Limb (tissue), 2 donors: ENCODE data around the gene KIF21A.

Source experiments
- DNase-seq, 2 donors: peaks; one replicate each; pipeline ENCODE4 v3.0.0-alpha.2; 2016; ENCODE audit errors: extremely low spot score in 2 of 2

The KIF21A gene

DNA sequence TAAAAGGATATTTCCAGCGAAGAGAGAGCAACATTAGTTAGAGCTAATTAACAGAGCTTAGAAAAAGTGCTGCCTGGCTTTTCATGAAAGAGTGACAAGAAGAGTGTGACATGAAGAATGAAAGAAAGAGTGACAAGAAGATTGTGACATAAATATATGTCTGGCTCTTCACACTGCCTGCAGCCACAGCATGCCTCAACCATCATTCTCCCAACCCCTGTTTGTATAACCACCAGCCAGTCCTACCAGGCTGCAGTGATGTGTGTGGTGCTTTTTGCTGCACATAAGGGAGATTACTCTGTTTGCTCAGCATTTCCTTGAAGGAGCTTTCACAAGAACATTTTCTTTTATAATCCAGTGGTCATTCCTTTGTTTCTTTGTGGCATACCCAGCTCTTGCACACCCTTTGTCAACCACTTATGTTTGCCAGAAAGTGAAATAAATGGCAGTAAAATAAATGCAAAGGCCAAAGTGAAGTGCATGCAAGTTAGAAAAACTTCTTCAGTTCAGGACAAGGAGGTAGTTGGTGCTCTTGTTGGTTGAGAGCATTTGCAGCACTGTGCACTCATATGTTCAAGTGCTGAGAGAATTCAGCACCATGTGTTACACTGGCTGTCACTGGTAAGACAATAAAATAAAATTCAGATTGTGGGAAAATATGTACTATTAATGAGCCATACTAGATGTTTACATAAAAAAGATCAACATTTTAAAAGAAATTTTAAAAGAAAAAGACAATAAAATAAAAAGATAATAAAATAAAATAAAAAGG is 50.6 kb downstream of the KIF21A start:
- DNase-seq = no peak

DNA sequence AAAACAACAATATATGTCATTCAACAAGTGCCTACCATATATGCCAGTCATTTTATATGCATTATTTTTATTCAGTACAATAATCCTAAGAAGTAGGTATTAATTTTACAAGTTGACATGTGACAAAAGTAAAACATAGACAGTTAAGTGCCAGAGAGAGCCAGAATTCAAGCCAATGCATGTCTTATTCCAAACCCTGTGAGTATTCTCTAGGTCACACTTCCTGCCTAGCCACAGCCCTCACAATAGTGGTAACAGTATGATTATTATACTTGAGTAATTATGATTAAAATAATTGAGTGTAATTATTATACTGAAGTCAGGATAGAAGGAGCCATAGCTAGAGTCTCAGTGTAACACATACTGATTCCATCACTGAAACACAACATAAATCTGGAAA is 52.2 kb downstream of the KIF21A start:
- DNase-seq = no peak

DNA sequence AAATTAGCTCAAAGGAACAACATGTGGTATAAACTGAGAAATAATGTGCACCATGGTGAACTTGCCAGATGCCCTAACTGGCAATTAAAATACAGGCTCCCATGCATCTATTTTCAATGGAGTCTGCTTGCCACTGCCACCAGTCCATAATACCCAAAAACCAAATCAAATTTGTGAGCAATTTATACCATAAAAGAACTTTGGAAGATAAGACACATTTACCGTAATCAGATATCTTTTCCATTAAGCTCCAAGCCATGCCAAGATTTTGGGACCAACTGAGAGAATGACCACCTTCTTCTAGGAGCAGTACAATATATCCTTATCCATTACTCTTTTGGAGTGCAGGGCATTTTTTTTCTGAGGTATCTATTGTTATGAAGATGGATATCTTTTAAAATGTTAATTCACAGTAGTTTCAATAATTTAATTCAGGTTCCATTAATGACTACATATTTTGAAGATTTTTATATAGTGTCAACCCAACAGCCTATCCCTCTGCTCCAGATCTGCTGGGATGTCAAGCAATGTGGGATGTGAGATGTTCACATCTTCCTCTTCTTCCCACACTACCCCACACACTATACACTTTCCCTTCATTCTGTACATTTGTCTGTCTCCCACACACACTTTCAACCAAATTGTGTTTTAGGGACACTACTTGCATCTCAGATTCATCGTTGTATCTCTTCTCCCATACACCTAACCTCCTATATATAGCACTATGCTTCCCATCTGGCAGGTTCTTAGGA is 53.3 kb downstream of the KIF21A start:
- DNase-seq = no peak

DNA sequence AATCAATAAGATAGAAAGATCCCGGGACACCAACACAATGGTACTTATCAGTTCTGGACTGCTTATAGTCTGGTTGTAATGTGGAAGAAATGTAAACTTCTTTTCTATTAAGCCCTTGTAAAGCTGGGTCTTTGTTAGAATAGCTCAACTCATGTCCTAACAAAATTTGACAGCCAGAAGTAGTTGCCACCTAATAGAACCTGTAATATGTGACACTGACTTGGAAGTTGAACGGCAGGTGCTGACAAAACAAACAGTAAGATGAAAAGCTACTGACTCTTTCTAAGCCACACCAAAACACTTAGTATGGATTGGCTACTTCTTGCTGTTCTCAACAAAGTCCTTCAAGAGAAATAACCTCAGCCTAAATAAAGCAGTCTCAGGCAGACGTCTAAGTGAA is 56.6 kb downstream of the KIF21A start:
- no peak for DNase-seq

DNA sequence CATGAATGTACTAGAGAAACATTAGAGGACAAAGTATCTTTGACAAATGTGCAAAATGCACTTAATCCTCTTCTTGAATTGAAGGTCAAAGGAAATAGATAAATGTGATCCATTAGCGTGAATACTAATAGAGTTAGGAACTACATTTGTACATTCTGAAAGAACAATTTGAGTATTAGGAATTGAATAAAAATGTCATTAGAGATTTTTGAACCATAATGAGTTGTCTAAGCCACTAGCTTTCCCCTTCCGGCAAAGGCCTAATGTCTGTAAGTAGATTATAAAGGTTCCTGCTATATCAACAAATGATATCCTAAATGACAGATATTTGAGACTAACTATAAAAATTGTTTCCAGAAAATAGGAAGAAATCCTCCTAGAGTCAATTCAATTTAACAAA is 59.8 kb downstream of the KIF21A start:
- DNase-seq = no peak

DNA sequence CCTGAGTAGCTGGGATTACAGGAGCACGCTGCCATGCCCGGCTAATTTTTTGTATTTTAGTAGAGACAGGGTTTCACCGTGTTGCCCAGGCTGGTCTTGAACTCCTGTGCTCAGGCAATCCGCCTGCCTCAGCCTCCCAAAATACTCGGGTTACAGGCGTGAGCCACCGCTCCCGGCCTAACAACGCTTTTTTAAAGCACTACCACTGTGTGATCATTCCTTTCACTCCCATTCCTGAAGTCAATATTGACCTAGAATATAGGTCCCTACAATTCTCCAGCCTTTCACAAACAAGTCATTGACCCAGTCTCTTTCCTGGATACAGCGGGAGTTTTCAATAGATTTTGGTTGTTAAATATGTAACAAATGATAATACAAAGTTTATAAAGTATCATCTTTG is 62.8 kb downstream of the KIF21A start:
- no peak for DNase-seq

DNA sequence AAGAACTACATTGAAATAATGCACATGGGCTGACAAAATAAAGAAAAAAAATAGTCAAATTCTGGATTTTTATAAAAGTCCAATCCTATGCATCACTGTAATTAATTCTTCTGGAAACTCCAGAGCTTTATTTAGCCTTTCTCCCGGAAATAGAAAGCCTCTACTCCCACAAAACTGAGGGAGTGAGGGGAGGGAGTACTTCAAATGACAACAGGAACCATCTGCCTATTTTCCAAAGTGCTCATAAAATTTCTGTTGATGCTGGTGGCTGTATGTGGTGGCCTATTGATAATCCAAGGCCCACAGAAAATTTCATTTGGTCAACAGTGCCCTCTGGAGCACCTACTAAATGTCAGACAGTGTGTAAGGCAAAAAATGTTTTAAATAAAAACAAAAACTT is 64.6 kb downstream of the KIF21A start:
- no peak for DNase-seq

DNA sequence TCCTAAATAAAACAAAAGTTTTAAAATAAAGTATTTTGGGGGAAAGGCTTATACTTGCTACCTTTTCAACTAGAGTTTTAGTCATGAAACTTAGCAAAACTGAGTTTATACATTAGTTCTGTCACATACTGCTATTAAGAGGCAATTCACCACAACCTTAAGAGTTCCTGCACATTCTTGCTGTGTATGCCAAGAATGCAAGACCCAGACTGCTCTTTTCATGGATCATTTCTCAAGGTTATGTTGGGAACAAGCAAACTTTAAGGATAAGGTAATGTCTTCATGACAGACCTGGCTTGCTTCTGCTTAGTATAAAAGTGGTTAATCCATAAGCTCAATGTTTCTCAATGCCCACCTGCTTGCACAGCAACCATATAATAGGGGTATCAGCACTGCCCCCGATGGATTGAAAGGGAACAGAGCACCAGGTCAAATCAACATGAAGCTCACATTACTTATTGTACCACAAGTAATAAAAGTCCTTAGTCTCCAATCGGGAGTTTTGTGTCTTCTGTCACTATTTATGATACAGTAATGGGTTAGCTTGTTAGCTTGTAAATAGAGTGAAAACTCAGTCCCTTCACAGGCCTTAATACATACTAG is 67.6 kb downstream of the KIF21A start:
- DNase-seq = no peak

DNA sequence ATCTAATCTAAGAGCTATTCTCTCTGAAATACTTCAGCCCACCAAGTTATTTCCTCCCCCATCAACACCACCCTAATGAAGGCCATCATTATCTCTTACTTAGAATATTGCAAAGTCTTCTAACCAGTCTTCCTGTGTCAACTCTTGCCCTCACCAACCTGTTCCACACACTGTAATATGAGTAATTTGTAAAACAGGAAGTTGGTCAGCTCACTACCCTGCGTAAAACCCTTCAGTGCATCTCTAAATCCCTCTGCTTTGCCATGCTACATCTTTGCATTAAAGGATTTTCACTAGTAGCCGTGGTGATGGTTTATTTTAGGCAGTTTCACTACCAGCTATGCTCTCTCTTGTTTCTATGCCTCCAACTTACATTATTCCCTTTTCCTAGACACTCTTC is 70.0 kb downstream of the KIF21A start:
- no peak for DNase-seq

DNA sequence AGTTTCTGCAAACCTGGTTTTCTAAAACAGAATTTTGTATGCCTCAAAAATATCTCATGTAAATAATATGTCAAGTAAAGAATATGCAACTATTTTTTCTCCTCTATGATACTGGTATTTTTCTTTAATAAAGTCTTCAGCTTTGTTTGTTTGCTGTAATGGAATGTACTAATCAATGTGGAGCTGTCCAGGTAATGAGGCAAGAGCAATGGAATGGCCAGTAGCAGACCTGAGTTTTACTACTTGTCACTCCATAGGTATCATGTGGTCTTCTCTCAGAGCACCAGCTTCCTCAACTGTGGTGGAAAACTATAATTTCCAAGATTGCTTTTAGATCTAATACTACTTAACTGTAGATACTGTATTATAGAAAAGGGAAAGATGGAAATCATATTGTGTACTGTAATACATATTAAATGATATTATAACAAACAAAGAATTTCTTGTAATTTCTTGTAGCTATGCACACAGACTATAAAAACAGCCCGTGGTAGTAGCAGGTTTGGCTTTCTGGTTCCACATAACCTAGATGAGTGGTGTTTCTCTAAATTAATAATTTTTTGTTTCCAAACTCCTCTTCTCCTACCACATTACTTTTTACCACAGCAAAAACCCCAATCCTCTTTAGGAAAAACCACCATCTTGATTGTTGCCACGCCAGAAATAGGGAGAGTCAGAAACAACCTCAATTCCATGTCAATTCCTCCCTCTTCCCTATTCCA is 70.6 kb downstream of the KIF21A start:
- DNase-seq = no peak

DNA sequence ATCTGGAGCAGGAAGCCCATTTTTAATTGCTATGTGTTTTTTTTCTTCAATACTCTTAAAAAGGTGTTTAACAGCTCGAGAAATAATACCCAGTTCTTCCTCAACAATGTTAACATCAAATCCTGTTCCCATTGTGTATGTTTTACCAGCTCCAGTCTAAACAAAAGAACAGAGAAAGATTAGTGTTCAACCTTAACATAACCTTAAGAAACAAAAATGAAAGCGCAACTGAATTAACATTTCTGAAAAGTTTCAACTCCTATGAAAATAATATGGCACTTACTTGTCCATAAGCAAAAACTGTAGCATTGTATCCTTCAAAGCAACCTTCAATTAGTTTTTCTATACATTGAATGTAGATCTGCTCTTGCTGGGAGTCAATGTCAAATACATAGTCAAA is 73.2 kb downstream of the KIF21A start:
- DNase-seq = no peak

DNA sequence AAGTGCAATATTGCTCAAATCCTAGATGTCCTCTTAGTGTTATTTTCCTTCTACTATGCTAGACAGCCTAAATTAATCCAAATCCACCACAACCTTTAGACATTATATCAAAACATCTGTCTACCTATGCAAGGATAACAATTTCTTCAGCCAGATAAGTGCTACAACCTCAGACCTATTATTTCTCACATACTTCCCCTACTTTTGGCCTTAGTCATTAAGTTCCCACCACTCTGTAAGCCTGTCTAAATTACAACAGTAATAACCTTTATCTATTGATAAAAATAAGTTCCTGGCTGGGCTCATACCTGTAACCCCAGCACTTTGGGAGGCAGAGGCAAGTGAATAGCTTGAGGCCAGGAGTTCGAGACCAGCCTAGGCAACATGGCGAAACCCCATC is 74.0 kb downstream of the KIF21A start:
- DNase-seq = no peak

DNA sequence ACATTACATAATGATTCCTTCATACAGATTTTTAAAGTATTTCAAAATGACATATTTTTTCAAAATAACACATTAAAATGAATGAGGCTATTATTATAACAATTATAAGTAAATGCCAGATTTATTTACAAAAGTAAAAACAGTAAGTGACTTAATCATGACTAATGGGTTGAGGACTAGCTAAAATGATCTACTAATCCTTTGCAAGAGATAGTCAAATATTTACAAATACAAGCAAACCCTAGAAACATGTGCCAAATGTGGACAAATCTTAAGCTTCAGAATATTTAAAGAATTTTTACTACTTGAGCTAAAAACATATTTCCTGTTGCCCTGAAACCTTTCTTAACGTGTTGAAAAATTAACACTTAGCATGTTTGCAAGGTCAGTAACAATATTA is 74.8 kb downstream of the KIF21A start:
- no peak for DNase-seq

DNA sequence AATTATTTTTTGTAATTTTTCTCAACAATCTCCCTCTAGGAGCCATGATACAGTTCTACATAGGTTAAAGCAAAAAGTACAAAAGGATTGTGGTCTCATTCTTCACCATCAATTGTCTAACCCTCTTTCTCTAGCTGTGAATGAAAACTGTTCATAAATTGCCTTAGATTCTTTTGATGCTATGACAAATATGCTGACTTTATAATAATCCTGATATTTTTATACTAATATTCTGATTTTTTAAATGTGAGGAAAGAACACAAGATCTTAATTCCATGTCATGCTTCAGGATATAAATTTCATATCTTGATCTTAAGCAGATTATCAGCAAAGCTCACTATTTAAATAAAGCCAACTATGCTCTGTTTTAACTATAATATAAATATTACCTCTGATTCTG is 75.4 kb downstream of the KIF21A start:
- DNase-seq = no peak

DNA sequence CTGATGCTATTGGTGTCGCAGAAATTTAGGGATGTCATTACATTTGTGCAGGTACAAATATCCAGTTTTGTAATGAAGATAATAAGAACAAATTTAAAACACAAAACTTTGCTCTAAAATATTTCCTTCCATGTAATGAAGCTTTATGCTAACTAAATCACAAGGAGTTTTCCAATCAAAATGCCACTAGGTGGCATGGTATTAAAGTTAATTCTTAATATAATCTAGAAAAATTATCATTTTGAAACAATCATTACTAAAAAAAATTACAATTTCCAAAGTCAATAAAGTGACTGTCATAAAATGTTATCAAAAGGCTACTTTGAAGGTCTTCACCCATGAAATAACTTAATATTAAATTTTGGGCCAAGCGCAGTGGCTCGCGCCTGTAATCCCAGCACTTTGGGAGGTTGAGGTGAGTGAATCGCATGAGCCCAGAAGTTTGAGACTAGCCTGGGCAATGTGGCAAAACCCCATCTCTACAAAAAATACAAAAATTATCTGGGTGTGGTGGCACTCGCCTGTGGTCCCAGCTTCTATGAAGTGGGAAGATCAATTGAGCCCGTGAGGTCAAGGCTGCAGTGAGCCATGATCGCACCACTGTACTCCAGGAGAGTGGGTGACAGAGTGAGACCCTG is 77.4 kb downstream of the KIF21A start:
- DNase-seq = no peak

DNA sequence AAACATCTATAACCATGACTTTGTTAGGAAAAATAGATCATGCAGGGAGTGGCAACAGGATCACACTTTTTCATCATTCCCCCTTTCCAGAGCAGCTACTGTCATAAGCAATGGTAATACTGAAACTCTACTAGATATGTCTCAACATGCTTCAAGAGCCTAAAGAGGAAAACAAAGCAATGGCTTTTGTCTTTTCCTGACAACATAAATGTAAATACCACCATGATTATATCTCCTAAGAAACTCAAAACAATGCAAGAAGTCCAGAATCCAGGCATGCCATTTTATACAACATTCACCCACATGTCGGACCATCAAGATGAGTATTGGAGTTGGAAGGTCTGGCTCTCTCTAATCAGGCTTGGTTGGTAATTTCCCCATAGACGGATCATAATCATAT is 78.7 kb downstream of the KIF21A start:
- no peak for DNase-seq

DNA sequence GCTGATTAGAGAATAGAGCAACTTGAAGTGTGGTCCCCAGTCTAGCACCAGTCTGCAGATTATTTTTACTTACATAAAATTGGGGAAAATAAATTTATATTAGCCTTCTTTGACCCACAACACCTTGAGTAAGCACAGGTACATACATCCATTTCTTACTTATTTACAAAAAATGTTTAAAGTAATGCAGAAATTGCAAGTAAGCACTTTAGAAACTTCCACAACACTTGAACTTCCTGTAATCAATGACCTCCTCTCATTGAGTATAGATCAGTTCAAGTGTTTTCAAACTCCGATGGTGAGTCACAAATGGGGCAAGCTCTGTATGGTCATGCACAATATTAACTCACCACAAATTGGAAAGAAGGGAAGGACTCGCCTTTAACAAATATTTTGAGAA is 83.3 kb downstream of the KIF21A start:
- no peak for DNase-seq

DNA sequence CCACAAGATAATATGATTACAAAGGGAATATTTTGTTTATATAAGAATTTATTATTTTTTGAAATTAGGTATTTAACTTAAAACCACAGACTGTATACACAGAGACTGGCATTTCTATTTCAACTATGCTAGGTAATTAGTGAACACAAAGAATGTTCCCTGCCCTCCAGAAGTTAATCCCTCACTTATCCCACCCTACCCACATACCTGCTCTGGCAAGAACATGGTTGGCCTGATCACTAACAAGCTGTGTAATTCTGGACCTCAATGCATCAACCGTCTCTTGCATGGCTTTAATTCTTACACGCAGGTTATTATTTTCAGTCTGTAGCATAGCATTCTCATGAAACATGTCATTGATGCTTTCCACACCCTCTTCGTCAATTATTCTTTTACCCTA is 85.9 kb downstream of the KIF21A start:
- no peak for DNase-seq

DNA sequence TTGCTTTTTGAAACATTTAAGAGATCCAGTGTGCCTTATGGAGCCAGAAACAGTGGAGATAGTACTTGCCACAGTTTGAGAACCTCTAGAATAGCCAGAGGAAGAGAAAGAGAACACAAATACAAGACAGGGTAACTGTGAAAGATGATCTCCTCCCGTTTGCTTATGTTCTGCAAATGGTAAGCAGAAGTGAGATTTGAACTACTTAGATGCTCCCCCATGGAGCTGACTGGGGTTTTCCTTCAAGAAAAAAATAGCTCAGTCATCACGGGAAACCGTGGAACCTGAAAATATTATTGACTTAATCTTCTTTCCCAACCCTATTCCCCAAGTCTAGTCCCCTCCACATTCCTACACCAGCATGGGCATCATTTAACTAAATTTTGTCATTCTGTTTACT is 87.1 kb downstream of the KIF21A start:
- DNase-seq = no peak

DNA sequence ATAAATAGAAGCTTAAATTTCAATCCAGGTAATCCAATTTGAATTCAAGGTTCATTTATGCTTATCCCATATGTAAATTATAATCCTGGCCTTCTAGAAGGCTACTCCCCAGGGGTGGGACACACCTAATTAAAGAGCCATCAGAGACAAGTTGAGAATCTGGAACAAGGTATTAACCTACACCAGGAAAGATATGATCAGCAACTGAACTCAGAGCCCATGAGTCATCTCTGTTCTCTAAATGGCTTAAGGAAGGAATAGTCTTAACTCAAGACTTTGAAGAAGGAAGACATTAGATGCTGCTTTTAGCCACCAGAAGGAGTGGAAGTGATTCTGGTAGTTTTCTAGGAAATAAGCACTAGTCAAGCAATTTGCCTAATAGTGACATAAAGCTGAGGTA is 88.0 kb downstream of the KIF21A start:
- DNase-seq = no peak

DNA sequence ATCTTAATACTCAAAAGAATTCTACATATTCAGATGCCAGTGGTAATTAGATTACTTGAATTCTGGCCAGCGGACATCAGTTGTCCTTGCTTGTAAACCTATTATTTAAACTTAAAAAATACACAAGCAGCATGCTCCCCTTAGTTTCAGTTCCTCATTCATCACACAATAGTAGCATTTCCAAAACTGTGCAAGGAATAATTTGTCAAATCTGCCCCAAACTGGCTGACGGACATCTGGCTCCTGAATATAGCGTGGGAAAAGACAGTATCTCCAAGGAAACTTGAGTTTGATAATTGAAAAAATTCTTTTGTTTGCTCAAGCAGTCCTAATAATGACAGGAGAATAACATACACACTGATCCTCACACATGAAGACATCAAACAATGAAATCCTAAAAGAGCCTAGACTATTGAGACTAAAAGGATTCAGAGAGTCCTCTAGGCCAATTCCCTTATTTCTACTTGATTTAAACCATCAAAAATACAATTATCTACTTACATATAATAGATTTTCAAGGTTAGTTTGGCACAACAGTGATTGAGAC is 90.4 kb downstream of the KIF21A start:
- DNase-seq = no peak
